ENCODE data around the gene FRMD5.

The FRMD5 gene

GRCh38 chr15:44159492-44159891 is 35.6 kb downstream of the FRMD5 start:
- no peak for DNase-seq

DNA sequence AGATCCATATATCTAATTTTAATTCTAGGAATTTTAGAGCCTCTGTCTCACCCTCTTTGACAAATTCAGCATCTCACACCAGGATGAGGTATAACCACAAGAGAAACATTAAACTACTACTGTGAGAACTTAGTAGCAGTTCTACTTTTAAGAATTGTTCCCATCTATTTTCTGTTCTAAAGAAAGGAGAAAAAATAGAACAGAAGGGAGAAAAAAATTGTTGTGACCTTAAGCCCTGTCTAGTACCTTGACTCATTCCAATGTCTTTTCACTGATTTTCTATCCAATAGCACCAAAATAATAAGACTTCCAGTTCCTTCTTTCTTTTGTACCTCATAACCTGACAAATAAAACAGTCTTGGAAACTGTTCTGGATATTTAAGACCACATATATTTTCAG is 37.0 kb downstream of the FRMD5 start:
- DNase-seq, result no peak

GRCh38 chr15:44157679-44158078 is 37.4 kb downstream of the FRMD5 start:
- DNase-seq, result no peak

- no peak for DNase-seq
These were observed 41.7 kb downstream of the FRMD5 start for GRCh38 chr15:44153352-44153751.

- no peak for DNase-seq
These were observed 45.8 kb downstream of the FRMD5 start for GRCh38 chr15:44149224-44149623.

DNA sequence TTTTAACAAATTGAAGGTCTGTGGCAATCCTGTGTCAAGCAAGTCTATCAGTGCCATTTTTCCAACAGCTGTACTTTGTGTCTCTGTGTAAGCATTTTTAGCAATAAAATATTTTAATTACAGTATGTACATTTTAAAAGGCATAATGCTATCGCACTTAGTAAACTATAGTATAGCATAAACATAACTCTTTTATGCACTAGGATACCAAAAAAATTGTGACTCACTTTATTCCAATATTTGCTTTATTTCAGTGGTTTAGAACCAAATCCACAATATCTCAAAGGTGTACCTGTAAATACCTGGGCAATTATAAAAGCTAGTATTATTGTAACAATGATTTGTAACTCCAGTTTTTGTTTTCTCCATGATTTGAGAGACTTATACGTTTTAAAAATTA is 46.5 kb downstream of the FRMD5 start:
- no peak for DNase-seq

- DNase-seq, result no peak
These were observed 47.4 kb downstream of the FRMD5 start for GRCh38 chr15:44147636-44148035.

DNA sequence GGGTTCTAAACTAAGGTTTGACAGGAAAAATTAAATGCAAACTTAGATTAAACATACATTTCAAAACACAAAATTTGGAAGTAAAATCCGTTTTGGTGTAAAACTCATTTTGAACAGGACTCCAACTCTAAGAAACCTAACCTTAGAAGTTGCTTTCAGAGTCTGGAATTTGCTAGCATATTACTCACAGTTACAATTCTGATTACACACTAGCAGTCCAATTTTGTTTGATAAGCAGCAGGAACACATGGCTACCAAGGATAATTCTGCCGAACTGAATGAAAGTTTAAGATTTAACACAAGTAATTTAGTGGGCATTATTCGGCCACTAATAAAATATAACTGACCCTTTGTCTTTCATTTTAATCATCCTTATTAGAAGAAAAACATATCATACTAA is 49.6 kb downstream of the FRMD5 start:
- DNase-seq, result no peak

DNA sequence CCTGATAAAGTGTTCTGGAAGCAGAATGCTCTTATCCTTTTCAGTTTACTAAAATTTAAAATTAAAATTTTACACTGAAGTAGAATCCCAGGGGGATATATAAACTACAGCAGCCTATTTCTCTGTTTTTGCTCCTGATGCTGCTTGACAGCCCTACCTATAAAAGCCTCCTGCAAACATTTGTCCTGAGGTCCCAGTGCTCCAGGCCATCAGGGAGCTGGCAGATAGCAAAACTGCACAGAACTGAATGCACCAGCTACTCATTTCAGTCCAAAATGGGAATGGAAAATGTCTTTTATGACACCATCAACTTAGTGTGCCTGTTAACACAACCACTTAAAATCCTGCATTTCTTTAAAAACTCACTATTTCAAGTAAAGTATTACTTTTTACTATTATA is 50.1 kb downstream of the FRMD5 start:
- DNase-seq, result no peak

GRCh38 chr15:44144184-44144583 is 50.9 kb downstream of the FRMD5 start:
- DNase-seq, result no peak

DNA sequence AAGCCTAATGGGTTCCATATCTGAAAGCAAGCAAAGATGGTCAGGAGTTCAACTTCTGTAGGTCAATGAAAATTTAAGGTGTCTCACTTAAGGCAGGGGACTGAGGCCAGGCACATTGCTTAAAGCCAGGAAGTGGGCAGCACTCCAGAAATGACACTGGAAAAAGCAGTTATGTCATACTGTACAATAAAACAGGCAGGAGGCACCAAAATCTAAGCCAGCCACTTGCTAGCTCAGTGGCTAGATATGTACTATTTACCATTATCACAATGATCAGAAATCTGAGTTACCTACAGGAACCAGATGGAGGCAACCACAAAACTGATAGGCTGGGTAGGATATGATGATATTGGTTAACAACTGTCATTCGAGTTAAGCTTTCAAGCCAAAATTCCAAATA is 57.3 kb downstream of the FRMD5 start:
- no peak for DNase-seq

- no peak for DNase-seq
These were observed 58.0 kb downstream of the FRMD5 start for GRCh38 chr15:44136991-44137477.

- DNase-seq, result no peak
These were observed 63.0 kb downstream of the FRMD5 start for GRCh38 chr15:44132057-44132456.

DNA sequence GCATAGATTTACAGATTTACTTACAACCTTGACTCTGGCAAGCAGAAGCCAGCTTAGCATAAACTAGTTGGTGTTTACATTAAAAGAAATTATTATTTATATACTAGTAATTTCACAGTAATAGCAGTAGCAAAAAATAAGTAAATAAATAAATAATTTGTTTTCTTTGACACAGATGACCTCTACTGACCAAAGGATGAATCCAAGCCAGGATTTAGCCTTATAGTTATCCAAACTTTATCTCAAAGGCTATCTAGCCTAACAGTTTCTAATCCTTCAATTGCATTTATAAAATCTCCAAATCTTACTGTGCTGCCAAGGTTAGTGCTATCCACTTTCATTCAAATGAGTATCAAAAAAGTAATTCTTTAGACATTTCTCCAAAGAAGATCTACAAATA is 64.3 kb downstream of the FRMD5 start:
- no peak for DNase-seq

GRCh38 chr15:44129911-44130310 is 65.2 kb downstream of the FRMD5 start:
- no peak for DNase-seq

GRCh38 chr15:44128443-44128842 is 66.6 kb downstream of the FRMD5 start:
- no peak for DNase-seq

DNA sequence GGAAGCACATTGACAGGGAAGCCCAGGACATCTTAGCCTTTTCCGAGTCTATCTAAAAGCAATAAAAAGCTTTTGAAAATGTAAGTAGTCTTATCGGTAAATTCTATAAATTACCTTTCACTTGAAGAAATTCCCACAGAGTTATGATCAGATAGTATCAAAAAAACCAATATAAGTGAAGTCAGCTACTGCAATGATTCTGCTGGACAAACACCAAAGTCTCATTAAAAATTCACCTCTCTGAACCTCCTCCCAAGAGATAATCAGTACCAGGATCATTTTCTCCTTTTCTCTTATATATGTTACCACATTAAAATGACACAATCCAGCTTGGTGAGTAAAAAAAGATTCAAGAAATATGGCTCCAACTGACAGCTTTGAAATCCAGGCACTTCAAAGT is 69.2 kb downstream of the FRMD5 start:
- no peak for DNase-seq

DNA sequence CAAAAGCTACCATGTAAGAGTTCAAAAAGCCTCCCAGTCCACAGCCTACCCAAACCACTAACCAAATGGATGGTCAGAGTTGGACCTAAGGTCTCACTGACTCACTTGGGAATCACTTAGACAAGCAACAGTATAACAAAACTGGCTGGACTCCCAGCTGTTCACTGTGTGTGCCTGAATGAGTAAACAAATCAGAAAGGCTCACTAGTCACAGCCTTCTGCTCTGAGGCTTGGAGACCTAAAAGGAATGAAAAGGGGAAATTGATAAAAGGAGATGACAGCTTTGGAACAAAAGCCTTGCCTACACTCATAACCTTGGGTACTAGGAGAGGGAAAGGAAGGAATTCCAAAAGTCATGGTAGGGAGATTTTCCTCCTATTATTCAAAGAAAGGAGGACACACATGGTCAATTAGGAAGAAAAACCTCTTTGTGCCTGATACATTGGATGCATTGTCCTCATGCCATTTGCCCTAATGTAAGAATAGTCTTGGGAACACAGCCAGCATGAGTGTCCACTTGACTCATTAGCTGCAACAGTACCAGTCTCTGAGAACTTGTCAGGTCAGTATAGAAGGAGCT is 92.3 kb downstream of the FRMD5 start:
- DNase-seq, result no peak

- DNase-seq, result no peak
These were observed 93.1 kb downstream of the FRMD5 start for GRCh38 chr15:44101944-44102343.

- no peak for DNase-seq
These were observed 93.8 kb downstream of the FRMD5 start for GRCh38 chr15:44101286-44101685.

- DNase-seq, result no peak
These were observed 95.4 kb downstream of the FRMD5 start for GRCh38 chr15:44099671-44100070.

GRCh38 chr15:44097552-44097951 is 97.5 kb downstream of the FRMD5 start:
- no peak for DNase-seq

DNA sequence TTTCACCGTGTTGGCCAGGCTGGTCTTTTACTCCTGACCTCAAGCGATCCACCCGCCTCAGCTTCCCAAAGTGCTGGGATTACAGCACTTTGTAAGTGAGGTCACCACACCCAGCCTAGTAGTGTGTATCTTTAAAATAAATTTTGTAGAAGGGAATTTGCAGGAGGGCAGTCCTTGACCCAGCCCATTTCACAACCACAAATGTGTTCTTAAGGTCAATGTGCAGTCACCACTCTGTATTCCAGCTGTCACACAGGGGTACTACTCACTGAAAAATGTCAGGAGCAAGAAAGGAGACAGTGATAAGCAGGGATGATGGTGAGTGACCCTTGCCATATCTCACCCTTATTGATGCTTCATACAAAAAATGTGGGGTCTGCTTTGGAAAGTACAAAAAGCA is 98.5 kb downstream of the FRMD5 start:
- DNase-seq, result no peak

DNA sequence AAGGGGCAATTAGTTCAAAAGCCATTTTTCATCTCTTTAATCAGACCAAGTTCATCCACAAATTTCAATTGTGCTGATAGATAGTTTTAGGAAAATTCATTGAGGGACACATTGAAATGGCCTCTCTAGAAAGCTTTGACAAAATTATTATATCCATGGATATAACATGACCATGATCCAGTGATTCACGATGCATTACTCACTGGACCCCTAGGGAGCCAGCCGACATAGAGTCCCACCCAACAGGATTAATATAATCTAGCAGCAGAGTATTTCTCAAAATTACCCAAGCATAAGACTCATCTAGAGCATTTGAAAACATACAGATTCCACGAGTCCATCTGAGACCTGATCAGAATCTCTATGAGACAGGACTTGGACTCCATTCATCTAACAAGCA is 100.3 kb downstream of the FRMD5 start:
- DNase-seq, result no peak

GRCh38 chr15:44093836-44094235 is 101.2 kb downstream of the FRMD5 start:
- no peak for DNase-seq

DNA sequence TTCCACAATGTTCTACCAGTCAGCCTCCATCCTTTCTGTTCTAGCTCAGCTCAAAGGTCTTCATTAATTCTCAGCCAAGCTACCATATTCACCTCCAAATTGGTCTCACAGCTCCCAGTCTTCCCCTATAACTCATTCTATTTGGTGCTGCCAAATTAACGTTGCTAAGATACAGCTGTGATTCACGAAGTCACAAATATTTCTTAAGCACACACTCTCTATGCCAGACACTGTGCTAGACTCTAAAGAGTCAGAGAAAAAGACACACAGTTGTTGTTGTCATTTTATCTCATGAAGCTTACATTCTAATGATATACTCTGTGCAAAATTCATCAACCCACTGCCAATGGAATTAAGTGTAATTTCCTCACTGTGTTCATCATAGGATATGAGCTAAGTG is 102.8 kb downstream of the FRMD5 start:
- no peak for DNase-seq
